ENCODE measurements around the gene NQO2.

DNA sequence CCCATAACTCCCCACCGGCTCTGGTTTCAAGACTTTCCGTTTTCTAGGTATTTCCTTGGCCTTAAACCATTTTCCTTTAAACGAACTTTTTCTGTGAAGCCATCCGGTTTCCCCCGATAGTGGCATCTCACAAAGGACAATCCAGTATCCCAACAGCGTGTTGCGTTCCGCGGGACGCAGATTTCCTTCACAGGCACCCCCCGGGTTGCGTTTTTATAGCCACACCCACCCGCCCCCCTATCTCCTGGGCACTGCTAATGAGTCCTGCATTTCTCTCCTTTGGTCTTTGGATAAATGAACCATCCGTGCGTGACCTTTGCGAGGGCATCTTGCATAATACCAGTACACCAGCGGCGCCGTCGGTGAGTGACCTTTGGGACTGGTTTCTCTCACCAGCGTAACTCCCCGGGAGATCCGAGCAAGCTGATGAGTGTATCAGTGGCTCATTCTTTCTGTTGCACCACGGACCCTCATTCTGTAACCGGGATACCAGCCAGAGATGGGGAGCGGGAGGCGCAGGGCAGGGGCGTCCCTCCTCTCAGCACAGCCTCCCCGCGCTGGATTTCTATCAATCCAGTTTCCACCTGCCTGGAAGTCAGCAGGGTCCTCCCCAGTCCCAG, 586 bp upstream of the NQO2 start:
- TF ChIP-seq, protein P1, sequence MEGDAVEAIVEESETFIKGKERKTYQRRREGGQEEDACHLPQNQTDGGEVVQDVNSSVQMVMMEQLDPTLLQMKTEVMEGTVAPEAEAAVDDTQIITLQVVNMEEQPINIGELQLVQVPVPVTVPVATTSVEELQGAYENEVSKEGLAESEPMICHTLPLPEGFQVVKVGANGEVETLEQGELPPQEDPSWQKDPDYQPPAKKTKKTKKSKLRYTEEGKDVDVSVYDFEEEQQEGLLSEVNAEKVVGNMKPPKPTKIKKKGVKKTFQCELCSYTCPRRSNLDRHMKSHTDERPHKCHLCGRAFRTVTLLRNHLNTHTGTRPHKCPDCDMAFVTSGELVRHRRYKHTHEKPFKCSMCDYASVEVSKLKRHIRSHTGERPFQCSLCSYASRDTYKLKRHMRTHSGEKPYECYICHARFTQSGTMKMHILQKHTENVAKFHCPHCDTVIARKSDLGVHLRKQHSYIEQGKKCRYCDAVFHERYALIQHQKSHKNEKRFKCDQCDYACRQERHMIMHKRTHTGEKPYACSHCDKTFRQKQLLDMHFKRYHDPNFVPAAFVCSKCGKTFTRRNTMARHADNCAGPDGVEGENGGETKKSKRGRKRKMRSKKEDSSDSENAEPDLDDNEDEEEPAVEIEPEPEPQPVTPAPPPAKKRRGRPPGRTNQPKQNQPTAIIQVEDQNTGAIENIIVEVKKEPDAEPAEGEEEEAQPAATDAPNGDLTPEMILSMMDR (IDR thresholded peaks at IDR 0.05) = no peak
- no peak for TF ChIP-seq POLR2A (IDR thresholded peaks at IDR 0.05)
